K562 (cell line): Measurements from ENCODE around the gene PROK1. TPM values are rescaled to one million over a fixed set of nuclear protein-coding genes. Genes with fewer than 3 reads are reported as not detected.

Experiments used
- ATAC-seq: fragments of 200-7000 bp; cut with Tn5 transposase; 3 replicates; pipeline ENCODE4 v1.9.1; 2020; ENCODE audit warnings: moderate library complexity
- BruUV-seq: library from RNA; stranded (reverse); fragments of 400-500 nt; replicated peaks from 2 replicates; lab custom pipeline; 2021; lab: Mats Ljungman, UMichigan
- CTCF ChIA-PET: fragments of 300-600 bp; formaldehyde crosslinking; extraction: SDS; loops from one replicate; lab custom pipeline; 2021; ENCODE audit warnings: low intra/inter-chr PET ratio; lab: Yijun Ruan, JAX
- POLR2A ChIA-PET: fragments of 300-600, 350-650 bp; sonication (Branson Sonifier 250); formaldehyde crosslinking; extraction: SDS; loops from one replicate; lab custom pipeline; 2021; ENCODE audit warnings: antibody characterized with exemption, inconsistent platforms; lab: Yijun Ruan, JAX
- DNase-seq, 4 experiments: peaks; one replicate each; pipeline versions ENCODE4 v3.0.0 to v3.0.0-alpha.2; 2011 to 2018; ENCODE audit warnings: low spot score in 3 of 4, mixed read lengths in 3 of 4; ENCODE audit errors: extremely low read depth in 1 of 4
- FAIRE-seq: peaks from 2 replicates; lab custom pipeline; 2011; peaks lifted over from hg19 to GRCh38; lab: Jason Lieb, UNC
- H2AFZ ChIP-seq: 2 replicates; pipeline ENCODE4 v1.6.0; 2011; ENCODE audit warnings: low read depth, low read length, control low read depth, inconsistent platforms
- H3K27ac ChIP-seq: fragments of 200-600 bp; 3 replicates; pipeline ENCODE4 v1.8.0; 2011; ENCODE audit warnings: low read depth, mild to moderate bottlenecking, control low read depth, inconsistent platforms, low read length, moderate library complexity, mixed read lengths; ENCODE audit errors: extremely low read depth
- H3K27me3 ChIP-seq, 2 experiments: fragments of 300-600 bp in 1 of 2; 2 replicates in 1 of 2; 3 replicates in 1 of 2; pipeline versions ENCODE4 v1.6.0 to v1.8.0; 2011; ENCODE audit warnings: inconsistent platforms in 2 of 2, low read length in 2 of 2, mild to moderate bottlenecking in 1 of 2, mixed read lengths in 1 of 2, moderate library complexity in 1 of 2; ENCODE audit not compliant: control insufficient read depth in 2 of 2, insufficient read depth in 2 of 2
- H3K36me3 ChIP-seq: fragments of 300-600 bp; 3 replicates; pipeline ENCODE4 v1.8.0; 2011; ENCODE audit warnings: mild to moderate bottlenecking, low read length, inconsistent platforms; ENCODE audit not compliant: control insufficient read depth, insufficient read depth
- H3K4me1 ChIP-seq, 2 experiments: fragments of 200-600 bp in 1 of 2; replicated peaks in 1 of 2; 2 replicates in 1 of 2; 3 replicates in 1 of 2; pipeline versions ENCODE4 v1.5.1 to v1.8.0; 2011; ENCODE audit warnings: inconsistent platforms in 2 of 2, low read length in 2 of 2, mild to moderate bottlenecking in 1 of 2, mixed read lengths in 1 of 2, moderate library complexity in 1 of 2; ENCODE audit not compliant: control insufficient read depth in 2 of 2, insufficient read depth in 2 of 2
- H3K4me2 ChIP-seq: 2 replicates; pipeline ENCODE4 v1.6.1; 2011; ENCODE audit warnings: low read length, control low read depth, inconsistent platforms, mixed read lengths; ENCODE audit not compliant: insufficient read depth
- H3K4me3 ChIP-seq: fragments of 200-600 bp; sonication (generic), shearing (Covaris generic); 2 replicates; pipeline ENCODE4 v1.5.1; 2016; ENCODE audit warnings: control low read depth, inconsistent platforms
- H3K79me2 ChIP-seq: fragments of 200-600 bp; 3 replicates; pipeline ENCODE4 v1.8.0; 2011; ENCODE audit warnings: low read length, inconsistent platforms; ENCODE audit not compliant: control insufficient read depth, insufficient read depth
- H3K9ac ChIP-seq, 2 experiments: 2 replicates each; pipeline versions ENCODE4 v1.6.0 to v1.6.1; 2011; ENCODE audit warnings: low read depth in 2 of 2, low read length in 2 of 2, control low read depth in 1 of 2, inconsistent platforms in 1 of 2, mild to moderate bottlenecking in 1 of 2, mixed read lengths in 1 of 2; ENCODE audit not compliant: insufficient read depth in 1 of 2
- H3K9me1 ChIP-seq: one replicate; pipeline ENCODE4 v1.6.0; 2011; ENCODE audit warnings: inconsistent platforms, mild to moderate bottlenecking, low read length, moderate library complexity; ENCODE audit not compliant: control insufficient read depth, insufficient read depth
- H3K9me3 ChIP-seq: replicated peaks from 2 replicates; pipeline ENCODE4 v1.5.1; 2011; ENCODE audit warnings: low read depth, low read length, inconsistent platforms; ENCODE audit not compliant: control insufficient read depth, insufficient read depth
- H4K20me1 ChIP-seq: replicated peaks from 2 replicates; pipeline ENCODE4 v1.6.1; 2011; ENCODE audit warnings: low read length, inconsistent platforms, mixed read lengths; ENCODE audit not compliant: control insufficient read depth, insufficient read depth
- CHD2 ChIP-seq: IDR thresholded peaks from 2 replicates; pipeline ENCODE4 v1.6.1; 2011; ENCODE audit warnings: low read depth, low read length
- DNMT1 ChIP-seq: fragments of 450-650 bp; IDR thresholded peaks from 2 replicates; pipeline ENCODE4 v1.6.1; 2016; ENCODE audit warnings: antibody characterized with exemption, mild to moderate bottlenecking
- ETV5 ChIP-seq: sonication (generic); formaldehyde crosslinking; IDR thresholded peaks from 2 replicates; pipeline ENCODE4 v1.4.0; 2020; ENCODE audit warnings: low read depth, mild to moderate bottlenecking, missing genetic modification reagents
- GTF2E2 ChIP-seq: fragments of 200-800 bp; sonication (Bioruptor generic); IDR thresholded peaks from 2 replicates; pipeline ENCODE4 v1.6.1; 2016; ENCODE audit warnings: missing genetic modification characterization, missing compliant biosample characterization
- HDGF ChIP-seq: fragments of 450-650 bp; IDR thresholded peaks from 2 replicates; pipeline ENCODE4 v1.6.1; 2016
- KAT2B ChIP-seq: IDR thresholded peaks from one replicate; pipeline ENCODE4 v1.6.1; 2012; ENCODE audit warnings: low read depth, mild to moderate bottlenecking, control low read depth, inconsistent platforms, low read length, moderate library complexity
- KAT7 ChIP-seq: sonication (generic); formaldehyde crosslinking; IDR thresholded peaks from 2 replicates; pipeline ENCODE4 v1.8.0; 2022; ENCODE audit warnings: missing genetic modification reagents, mild to moderate bottlenecking, borderline replicate concordance
- LCOR ChIP-seq: sonication (generic); formaldehyde crosslinking; IDR thresholded peaks from 2 replicates; pipeline ENCODE4 v1.8.0; 2022; ENCODE audit warnings: mild to moderate bottlenecking, missing genetic modification reagents
- RAD21 ChIP-seq, 2 experiments: fragments of 250-450 bp in 1 of 2; fragments of 450-650 bp in 1 of 2; sonication (Bioruptor Pico) in 1 of 2; formaldehyde crosslinking in 1 of 2; IDR thresholded peaks in 1 of 2; conservative IDR thresholded peaks in 1 of 2; 2 replicates each; pipeline versions ENCODE4 v1.4.0 to v1.8.0; 2020 to 2022; ENCODE audit warnings: mild to moderate bottlenecking in 2 of 2, moderate library complexity in 1 of 2
- ZNF197 ChIP-seq: fragments of 200-800 bp; sonication (Bioruptor generic); IDR thresholded peaks from 2 replicates; pipeline ENCODE4 v1.6.1; 2016; ENCODE audit warnings: low read depth, missing genetic modification characterization, missing compliant biosample characterization
- WGBS: fragments of 100-300 bp; shearing (Covaris generic); methylation state at CpG from one replicate; pipeline ENCODE4 v1.1.6; 2016; ENCODE audit warnings: low coverage, mixed read lengths; ENCODE audit not compliant: insufficient coverage; ENCODE audit errors: missing lambda C conversion rate; 5-methylcytosine and 5-hydroxymethylcytosine counted together
- in situ Hi-C: fragments of 300-500 bp; cut with MboI; formaldehyde crosslinking; loops from 4 replicates; pipeline ENCODE4 v1.15.0; 2018; ENCODE audit warnings: inconsistent platforms, mixed read lengths
- intact Hi-C: fragments of 100-400 bp; cut with micrococcal nuclease; formaldehyde crosslinking; loops from 2 replicates; pipeline ENCODE4 v1.14.2; 2022
- polyA plus RNA-seq, 8 experiments: library from polyadenylated mRNA; depleted of rRNA in 4 of 8; stranded (reverse) in 5 of 8; unstranded in 3 of 8; fragments of >200 nt; fragmentation: Nextera tagmentation in 2 of 8; fragmentation: Illumina TruSeq in 1 of 8; extraction: Ambion mirVana in 2 of 8; extraction: Trizol in 1 of 8; gene quantifications; 2 replicates each; pipeline versions ENCODE4 v1.2.1 to v1.2.3, GENCODE V29; 2011 to 2014; ENCODE audit warnings: inconsistent platforms in 1 of 8, missing spikeins in 1 of 8
- total RNA-seq, 7 experiments: library from RNA; depleted of rRNA in 6 of 7; stranded (reverse); fragments of >200 nt in 6 of 7; fragmentation: Illumina TruSeq in 2 of 7; extraction: Trizol in 2 of 7; gene quantifications; 2 replicates each; pipeline versions ENCODE4 v1.2.1 to v1.2.3, GENCODE V29; 2011 to 2021; ENCODE audit warnings: low replicate concordance in 1 of 7
- TF ChIP-seq, protein P1 (sequence below), 2 experiments: IDR thresholded peaks; 2 replicates each; pipeline ENCODE4 v1.6.1; 2011; ENCODE audit warnings: borderline replicate concordance in 1 of 2, control low read depth in 1 of 2, low read depth in 1 of 2, low read length in 1 of 2, mild to moderate bottlenecking in 1 of 2, mixed read lengths in 1 of 2, moderate library complexity in 1 of 2; ENCODE audit not compliant: insufficient read depth in 1 of 2, insufficient read length in 1 of 2, poor library complexity in 1 of 2, severe bottlenecking in 1 of 2; ENCODE audit errors: extremely low read depth in 1 of 2
- TF ChIP-seq, protein P2 (sequence below): fragments of 450-650 bp; IDR thresholded peaks from 2 replicates; pipeline ENCODE4 v1.6.1; 2018; ENCODE audit warnings: mild to moderate bottlenecking, low read depth; ENCODE audit not compliant: partially characterized antibody
- TF ChIP-seq, protein P3 (sequence below): sonication (generic); formaldehyde crosslinking; IDR thresholded peaks from 2 replicates; pipeline ENCODE4 v1.9.0; 2022; ENCODE audit warnings: mild to moderate bottlenecking, missing genetic modification reagents
- TF ChIP-seq, protein P4 (sequence below): fragments of 450-650 bp; formaldehyde crosslinking; IDR thresholded peaks from 2 replicates; pipeline ENCODE4 v1.4.0; 2020; ENCODE audit warnings: mild to moderate bottlenecking, moderate library complexity
- TF ChIP-seq, protein P5 (sequence below): fragments of 450-650 bp; formaldehyde crosslinking; IDR thresholded peaks from 2 replicates; pipeline ENCODE4 v1.4.0; 2022; ENCODE audit warnings: mild to moderate bottlenecking, moderate library complexity

PROK1 gene
- total and polyA plus RNA-seq, 9 of the 15 experiments (the other 6 are each of a cell fraction or from before 2014, with no cell fraction given), result 0.15 TPM; not detected in 8

DNA sequence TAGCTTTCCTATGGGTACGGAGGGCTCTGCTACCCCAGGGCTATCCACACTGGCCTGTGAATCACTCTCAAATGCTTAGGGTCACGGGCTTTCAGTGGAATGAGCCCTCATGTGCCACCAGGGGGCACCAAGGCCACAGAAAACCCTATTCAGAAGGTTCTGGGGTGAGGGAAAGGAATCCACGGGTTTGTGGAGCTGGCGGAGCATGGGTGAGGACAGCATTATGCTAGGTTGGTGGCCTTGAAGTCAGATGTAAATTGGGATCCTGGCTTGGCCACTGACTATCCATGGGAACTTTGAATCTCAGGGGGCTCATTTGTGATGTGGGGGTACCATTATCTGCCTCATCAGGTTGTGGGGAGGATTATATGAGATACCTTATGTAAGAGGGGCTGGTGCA lies 38.4 kb upstream of the PROK1 start:
- H2AFZ ChIP-seq, result peak overlapping the region; percentile 42
- no peaks in the 10 kb centered on the region; the same call in 2 of the 3 replicates for H3K36me3 ChIP-seq
- intact Hi-C loops, result loop anchor here (1.0 to 2.0 kb wide), 5 partner anchors 21 to 205 kb away; partner anchors contain the start of gene RBM15
- no peaks in the 10 kb centered on the region for H3K9me1 ChIP-seq
- WGBS, result 3% methylated on average over 4 of the region's 4 CpGs
- CTCF ChIA-PET, result interaction anchor here (0.9 to 3.9 kb wide), 7 partner anchors 38 to 210 kb away, joined by 3 to 40 read pairs (median 4); no protein-coding TSS in a partner anchor
- no peaks in the 10 kb centered on the region for H3K9me3 ChIP-seq
- peaks cover 12% of the 10 kb centered on the region for H3K79me2 ChIP-seq
- no peaks in the 10 kb centered on the region for H3K27me3 ChIP-seq
- H3K4me3 ChIP-seq, result no peak overlapping the region
- FAIRE-seq (peak; percentile 86), DNase-seq (peak; percentile 84 to 94 (median 86)), ATAC-seq (peak; percentile 90)
- in situ Hi-C loops, result loop anchor here (5.0 kb wide), 1 partner anchor 210 kb away; no protein-coding TSS in a partner anchor
- peak overlapping the region; percentile 11; the same call in 2 of the 3 replicates for H3K27ac ChIP-seq
- POLR2A ChIA-PET, result interaction anchor here (0.7 to 1.9 kb wide), 12 partner anchors 9 to 205 kb away, joined by 3 to 9 read pairs (median 4); partner anchors contain the start of gene RBM15
- no TSS peak for BruUV-seq
- H4K20me1 ChIP-seq, result no peaks in the 10 kb centered on the region; the same call in 1 of the 2 replicates
- H3K4me2 ChIP-seq, result peak overlapping the region; percentile 62
- H3K4me1 ChIP-seq, result peaks cover 0 to 40% of the 10 kb centered on the region in 2 experiments; a peak in 4 of 5 replicates
- H3K9ac ChIP-seq, result peak overlapping the region in 1 of 2 experiments; percentile 16; a peak in 2 of 4 replicates
- TF ChIP-seq, protein P1, sequence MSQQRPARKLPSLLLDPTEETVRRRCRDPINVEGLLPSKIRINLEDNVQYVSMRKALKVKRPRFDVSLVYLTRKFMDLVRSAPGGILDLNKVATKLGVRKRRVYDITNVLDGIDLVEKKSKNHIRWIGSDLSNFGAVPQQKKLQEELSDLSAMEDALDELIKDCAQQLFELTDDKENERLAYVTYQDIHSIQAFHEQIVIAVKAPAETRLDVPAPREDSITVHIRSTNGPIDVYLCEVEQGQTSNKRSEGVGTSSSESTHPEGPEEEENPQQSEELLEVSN (IDR thresholded peaks at IDR 0.05; ENCODE audit: borderline replicate concordance in 1 of 2, extremely low read depth in 1 of 2, insufficient read depth in 1 of 2, insufficient read length in 1 of 2, low read depth in 1 of 2, low read length in 1 of 2, poor library complexity in 1 of 2, severe bottlenecking in 1 of 2), result peak; percentile 19 to 30
- TF ChIP-seq, protein P2, sequence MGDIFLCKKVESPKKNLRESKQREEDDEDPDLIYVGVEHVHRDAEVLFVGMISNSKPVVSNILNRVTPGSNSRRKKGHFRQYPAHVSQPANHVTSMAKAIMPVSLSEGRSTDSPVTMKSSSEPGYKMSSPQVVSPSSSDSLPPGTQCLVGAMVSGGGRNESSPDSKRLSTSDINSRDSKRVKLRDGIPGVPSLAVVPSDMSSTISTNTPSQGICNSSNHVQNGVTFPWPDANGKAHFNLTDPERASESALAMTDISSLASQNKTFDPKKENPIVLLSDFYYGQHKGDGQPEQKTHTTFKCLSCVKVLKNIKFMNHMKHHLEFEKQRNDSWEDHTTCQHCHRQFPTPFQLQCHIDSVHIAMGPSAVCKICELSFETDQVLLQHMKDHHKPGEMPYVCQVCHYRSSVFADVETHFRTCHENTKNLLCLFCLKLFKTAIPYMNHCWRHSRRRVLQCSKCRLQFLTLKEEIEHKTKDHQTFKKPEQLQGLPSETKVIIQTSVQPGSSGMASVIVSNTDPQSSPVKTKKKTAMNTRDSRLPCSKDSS, result no peak
- no peak for TF ChIP-seq GTF2E2
- no peak for TF ChIP-seq KAT2B
- peak; percentile 99 for TF ChIP-seq RAD21 (CRISPR knock-in tag; conservative IDR thresholded peaks at IDR 0.05 in 1 of 2, IDR thresholded peaks at IDR 0.05 in 1 of 2)
- TF ChIP-seq, protein P3, sequence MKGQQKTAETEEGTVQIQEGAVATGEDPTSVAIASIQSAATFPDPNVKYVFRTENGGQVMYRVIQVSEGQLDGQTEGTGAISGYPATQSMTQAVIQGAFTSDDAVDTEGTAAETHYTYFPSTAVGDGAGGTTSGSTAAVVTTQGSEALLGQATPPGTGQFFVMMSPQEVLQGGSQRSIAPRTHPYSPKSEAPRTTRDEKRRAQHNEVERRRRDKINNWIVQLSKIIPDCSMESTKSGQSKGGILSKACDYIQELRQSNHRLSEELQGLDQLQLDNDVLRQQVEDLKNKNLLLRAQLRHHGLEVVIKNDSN (CRISPR knock-in tag), result peak; percentile 47
- TF ChIP-seq, protein P4, sequence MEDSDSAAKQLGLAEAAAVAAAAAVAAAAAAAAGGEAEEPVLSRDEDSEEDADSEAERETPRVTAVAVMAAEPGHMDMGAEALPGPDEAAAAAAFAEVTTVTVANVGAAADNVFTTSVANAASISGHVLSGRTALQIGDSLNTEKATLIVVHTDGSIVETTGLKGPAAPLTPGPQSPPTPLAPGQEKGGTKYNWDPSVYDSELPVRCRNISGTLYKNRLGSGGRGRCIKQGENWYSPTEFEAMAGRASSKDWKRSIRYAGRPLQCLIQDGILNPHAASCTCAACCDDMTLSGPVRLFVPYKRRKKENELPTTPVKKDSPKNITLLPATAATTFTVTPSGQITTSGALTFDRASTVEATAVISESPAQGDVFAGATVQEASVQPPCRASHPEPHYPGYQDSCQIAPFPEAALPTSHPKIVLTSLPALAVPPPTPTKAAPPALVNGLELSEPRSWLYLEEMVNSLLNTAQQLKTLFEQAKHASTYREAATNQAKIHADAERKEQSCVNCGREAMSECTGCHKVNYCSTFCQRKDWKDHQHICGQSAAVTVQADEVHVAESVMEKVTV (CRISPR knock-in tag), result peak; percentile 98
- 0 out of 2 replicates have a peak, but pooled peaks have one; percentile 49 for TF ChIP-seq KAT7 (CRISPR knock-in tag)
- TF ChIP-seq, protein P5, sequence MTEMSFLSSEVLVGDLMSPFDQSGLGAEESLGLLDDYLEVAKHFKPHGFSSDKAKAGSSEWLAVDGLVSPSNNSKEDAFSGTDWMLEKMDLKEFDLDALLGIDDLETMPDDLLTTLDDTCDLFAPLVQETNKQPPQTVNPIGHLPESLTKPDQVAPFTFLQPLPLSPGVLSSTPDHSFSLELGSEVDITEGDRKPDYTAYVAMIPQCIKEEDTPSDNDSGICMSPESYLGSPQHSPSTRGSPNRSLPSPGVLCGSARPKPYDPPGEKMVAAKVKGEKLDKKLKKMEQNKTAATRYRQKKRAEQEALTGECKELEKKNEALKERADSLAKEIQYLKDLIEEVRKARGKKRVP (CRISPR knock-in tag), result peak; percentile 11; the same call in 1 of the 2 replicates
- peak; percentile 94 for TF ChIP-seq HDGF
- peak; percentile 8; the same call in 1 of the 2 replicates for TF ChIP-seq ZNF197 (CRISPR knock-in tag)
- no peak for TF ChIP-seq DNMT1
- no peak for TF ChIP-seq ETV5 (CRISPR knock-in tag)
- no peak for TF ChIP-seq CHD2
- TF ChIP-seq LCOR (CRISPR knock-in tag), result 0 out of 2 replicates have a peak, but pooled peaks have one; percentile 26
